ENCODE measurements around the gene INAFM2. TPM values are rescaled to one million over a fixed set of nuclear protein-coding genes. Genes with fewer than 3 reads are reported as not detected.
A peak's percentile ranks its signal among the peaks of the same experiment; 100 is the strongest.

Gene INAFM2
- total and polyA plus RNA-seq, 4 donors = 26.0 to 70.0 (median 56.5) TPM

- Histone ChIP-seq H3K4me1 (ENCODE audit: control insufficient read depth in 1 of 2, insufficient read depth in 2 of 2, low read length in 2 of 2) (no peaks in the 10 kb centered on the region), H3K27me3 (ENCODE audit: control insufficient read depth in 1 of 2, insufficient read depth in 2 of 2, low read length in 1 of 2) (no peaks in the 10 kb centered on the region), H3K4me3 (ENCODE audit: low read length in 2 of 2) (no peak overlapping the region), H3K36me3 (ENCODE audit: control insufficient read depth in 1 of 2, insufficient read depth in 2 of 2, low read length in 1 of 2) (no peaks in the 10 kb centered on the region), H3K9me3 (ENCODE audit: control insufficient read depth, low read length) (no peaks in the 10 kb centered on the region), H3K27ac (ENCODE audit: low read depth in 1 of 2, low read length in 2 of 2) (no peak overlapping the region)
- ATAC-seq (ENCODE audit: low FRiP score) (no peak), DNase-seq (no peak)
- intact Hi-C loops (cut with DNase I) = no loop called here
- WGBS, 2 donors = 98 to 99% methylated on average over 2 of the region's 2 CpGs
Measured at GRCh38 chr15:40300367-40300766, 23.1 kb upstream of the INAFM2 start.

- H3K27me3 ChIP-seq (ENCODE audit: control insufficient read depth in 1 of 2, insufficient read depth in 2 of 2, low read length in 1 of 2) = no peaks in the 10 kb centered on the region
- 94 to 95% methylated on average over 2 of the region's 2 CpGs for WGBS, 2 donors
- no peaks in the 10 kb centered on the region for H3K9me3 ChIP-seq (ENCODE audit: control insufficient read depth, low read length)
- ATAC-seq (ENCODE audit: low FRiP score) (no peak), DNase-seq (peak in 1 of 2 donors; percentile 12)
- no peak overlapping the region for H3K4me3 ChIP-seq (ENCODE audit: low read length in 2 of 2)
- no peaks in the 10 kb centered on the region for H3K36me3 ChIP-seq (ENCODE audit: control insufficient read depth in 1 of 2, insufficient read depth in 2 of 2, low read length in 1 of 2)
- H3K4me1 ChIP-seq (ENCODE audit: control insufficient read depth in 1 of 2, insufficient read depth in 2 of 2, low read length in 2 of 2) = no peaks in the 10 kb centered on the region
- intact Hi-C loops (cut with DNase I) = no loop called here
- H3K27ac ChIP-seq (ENCODE audit: low read depth in 1 of 2, low read length in 2 of 2) = no peak overlapping the region
Measured at GRCh38 chr15:40300771-40301170, 22.7 kb upstream of the INAFM2 start.

- ATAC-seq (ENCODE audit: low FRiP score) (no peak), DNase-seq (peak; percentile 33 to 36)
- H3K4me3 ChIP-seq (ENCODE audit: low read length in 2 of 2) = no peak overlapping the region
- H3K27ac ChIP-seq (ENCODE audit: low read depth in 1 of 2, low read length in 2 of 2) = no peak overlapping the region
- 34 to 35% methylated on average over 12 of the region's 12 CpGs for WGBS, 2 donors
- H3K36me3 ChIP-seq (ENCODE audit: control insufficient read depth in 1 of 2, insufficient read depth in 2 of 2, low read length in 1 of 2) = no peaks in the 10 kb centered on the region
- no peaks in the 10 kb centered on the region for H3K9me3 ChIP-seq (ENCODE audit: control insufficient read depth, low read length)
- H3K27me3 ChIP-seq (ENCODE audit: control insufficient read depth in 1 of 2, insufficient read depth in 2 of 2, low read length in 1 of 2) = no peaks in the 10 kb centered on the region
- H3K4me1 ChIP-seq (ENCODE audit: control insufficient read depth in 1 of 2, insufficient read depth in 2 of 2, low read length in 2 of 2) = no peaks in the 10 kb centered on the region
- intact Hi-C loops (cut with DNase I) = no loop called here
Measured at GRCh38 chr15:40301467-40302179, 21.9 kb upstream of the INAFM2 start.

- Histone ChIP-seq H3K27ac (ENCODE audit: low read depth in 1 of 2, low read length in 2 of 2) (no peak overlapping the region), H3K36me3 (ENCODE audit: control insufficient read depth in 1 of 2, insufficient read depth in 2 of 2, low read length in 1 of 2) (no peaks in the 10 kb centered on the region), H3K9me3 (ENCODE audit: control insufficient read depth, low read length) (no peaks in the 10 kb centered on the region), H3K4me1 (ENCODE audit: control insufficient read depth in 1 of 2, insufficient read depth in 2 of 2, low read length in 2 of 2) (no peaks in the 10 kb centered on the region), H3K4me3 (ENCODE audit: low read length in 2 of 2) (no peak overlapping the region), H3K27me3 (ENCODE audit: control insufficient read depth in 1 of 2, insufficient read depth in 2 of 2, low read length in 1 of 2) (no peaks in the 10 kb centered on the region)
- ATAC-seq (ENCODE audit: low FRiP score) (no peak), DNase-seq (peak; percentile 41 to 62)
- 96 to 97% methylated on average over 18 to 19 of the region's 19 CpGs for WGBS, 2 donors
- intact Hi-C loops (cut with DNase I) = no loop called here
Measured at GRCh38 chr15:40302288-40302886, 21.1 kb upstream of the INAFM2 start.

- H3K36me3 ChIP-seq (ENCODE audit: control insufficient read depth in 1 of 2, insufficient read depth in 2 of 2, low read length in 1 of 2) = no peaks in the 10 kb centered on the region
- ATAC-seq (ENCODE audit: low FRiP score) (no peak), DNase-seq (peak; percentile 35 to 39)
- 53 to 56% methylated on average over 11 of the region's 11 CpGs for WGBS, 2 donors
- intact Hi-C loops (cut with DNase I) = no loop called here
- H3K27ac ChIP-seq (ENCODE audit: low read depth in 1 of 2, low read length in 2 of 2) = no peak overlapping the region
- no peaks in the 10 kb centered on the region for H3K4me1 ChIP-seq (ENCODE audit: control insufficient read depth in 1 of 2, insufficient read depth in 2 of 2, low read length in 2 of 2)
- H3K4me3 ChIP-seq (ENCODE audit: low read length in 2 of 2) = no peak overlapping the region
- no peaks in the 10 kb centered on the region for H3K9me3 ChIP-seq (ENCODE audit: control insufficient read depth, low read length)
- H3K27me3 ChIP-seq (ENCODE audit: control insufficient read depth in 1 of 2, insufficient read depth in 2 of 2, low read length in 1 of 2) = no peaks in the 10 kb centered on the region
Measured at GRCh38 chr15:40302981-40303380, 20.5 kb upstream of the INAFM2 start.

- H3K4me1 ChIP-seq (ENCODE audit: control insufficient read depth in 1 of 2, insufficient read depth in 2 of 2, low read length in 2 of 2) = no peaks in the 10 kb centered on the region
- 96 to 100% methylated on average over 2 of the region's 2 CpGs for WGBS, 2 donors
Measured at GRCh38 chr15:40303576-40303975, 19.9 kb upstream of the INAFM2 start.

GRCh38 chr15:40305281-40305680, 18.2 kb upstream of the INAFM2 start:
- DNase-seq (peak; percentile 17 to 24), ATAC-seq (ENCODE audit: low FRiP score) (no peak)
- Histone ChIP-seq H3K27ac (ENCODE audit: low read depth in 1 of 2, low read length in 2 of 2) (no peak overlapping the region), H3K4me3 (ENCODE audit: low read length in 2 of 2) (no peak overlapping the region), H3K9me3 (ENCODE audit: control insufficient read depth, low read length) (no peaks in the 10 kb centered on the region), H3K4me1 (ENCODE audit: control insufficient read depth in 1 of 2, insufficient read depth in 2 of 2, low read length in 2 of 2) (no peaks in the 10 kb centered on the region), H3K27me3 (ENCODE audit: control insufficient read depth in 1 of 2, insufficient read depth in 2 of 2, low read length in 1 of 2) (no peaks in the 10 kb centered on the region), H3K36me3 (ENCODE audit: control insufficient read depth in 1 of 2, insufficient read depth in 2 of 2, low read length in 1 of 2) (no peaks in the 10 kb centered on the region)
- intact Hi-C loops (cut with DNase I) = no loop called here
- 94 to 97% methylated on average over 4 of the region's 4 CpGs for WGBS, 2 donors

More at GRCh38 chr15:40303576-40303975, 19.9 kb upstream of the INAFM2 start:
- ATAC-seq (ENCODE audit: low FRiP score) (no peak), DNase-seq (peak in 1 of 2 donors; percentile 49)
- Histone ChIP-seq H3K9me3 (ENCODE audit: control insufficient read depth, low read length) (no peaks in the 10 kb centered on the region), H3K36me3 (ENCODE audit: control insufficient read depth in 1 of 2, insufficient read depth in 2 of 2, low read length in 1 of 2) (no peaks in the 10 kb centered on the region), H3K27ac (ENCODE audit: low read depth in 1 of 2, low read length in 2 of 2) (no peak overlapping the region), H3K4me3 (ENCODE audit: low read length in 2 of 2) (no peak overlapping the region), H3K27me3 (ENCODE audit: control insufficient read depth in 1 of 2, insufficient read depth in 2 of 2, low read length in 1 of 2) (no peaks in the 10 kb centered on the region)
- intact Hi-C loops (cut with DNase I) = no loop called here

- DNase-seq (peak; percentile 48 to 63), ATAC-seq (ENCODE audit: low FRiP score) (no peak)
- 89 to 94% methylated on average over 5 of the region's 5 CpGs for WGBS, 2 donors
- intact Hi-C loops (cut with DNase I) = no loop called here
- no peak overlapping the region for H3K27ac ChIP-seq (ENCODE audit: low read depth in 1 of 2, low read length in 2 of 2)
- no peaks in the 10 kb centered on the region for H3K27me3 ChIP-seq (ENCODE audit: control insufficient read depth in 1 of 2, insufficient read depth in 2 of 2, low read length in 1 of 2)
- no peaks in the 10 kb centered on the region for H3K4me1 ChIP-seq (ENCODE audit: control insufficient read depth in 1 of 2, insufficient read depth in 2 of 2, low read length in 2 of 2)
- H3K36me3 ChIP-seq (ENCODE audit: control insufficient read depth in 1 of 2, insufficient read depth in 2 of 2, low read length in 1 of 2) = no peaks in the 10 kb centered on the region
- no peaks in the 10 kb centered on the region for H3K9me3 ChIP-seq (ENCODE audit: control insufficient read depth, low read length)
- H3K4me3 ChIP-seq (ENCODE audit: low read length in 2 of 2) = no peak overlapping the region
Measured at GRCh38 chr15:40306371-40306770, 17.1 kb upstream of the INAFM2 start.

GRCh38 chr15:40306908-40307307, 16.6 kb upstream of the INAFM2 start:
- H3K9me3 ChIP-seq (ENCODE audit: control insufficient read depth, low read length) = no peaks in the 10 kb centered on the region
- H3K4me3 ChIP-seq (ENCODE audit: low read length in 2 of 2) = no peak overlapping the region
- no peaks in the 10 kb centered on the region for H3K36me3 ChIP-seq (ENCODE audit: control insufficient read depth in 1 of 2, insufficient read depth in 2 of 2, low read length in 1 of 2)
- no peaks in the 10 kb centered on the region for H3K4me1 ChIP-seq (ENCODE audit: control insufficient read depth in 1 of 2, insufficient read depth in 2 of 2, low read length in 2 of 2)
- WGBS, 2 donors = 85 to 93% methylated on average over 7 of the region's 7 CpGs
- peak; percentile 50 to 59 for DNase-seq
- intact Hi-C loops (cut with DNase I) = no loop called here
- no peak overlapping the region for H3K27ac ChIP-seq (ENCODE audit: low read depth in 1 of 2, low read length in 2 of 2)
- ATAC-seq (ENCODE audit: low FRiP score) = no peak
- H3K27me3 ChIP-seq (ENCODE audit: control insufficient read depth in 1 of 2, insufficient read depth in 2 of 2, low read length in 1 of 2) = no peaks in the 10 kb centered on the region

Data from aorta (tissue), 5 donors.